ENCODE results near the gene FARP2. TPM values are rescaled to one million over a fixed set of nuclear protein-coding genes. Genes with fewer than 3 reads are reported as not detected.
A peak's percentile ranks its signal among the peaks of the same experiment; 100 is the strongest.
"Not testable (repeated sequence)": the region's sequence is repeated elsewhere in the genome, so short reads cannot be mapped to it uniquely, and the experiment has no call there.

Gene FARP2
- total and polyA plus RNA-seq, 9 donors = 27.2 to 46.1 (median 33.6) TPM

GRCh38 chr2:241359481-241360045 lies 3.5 kb downstream of the FARP2 start:
- Histone ChIP-seq H3K27ac (ENCODE audit: low read length) (no peak overlapping the region), H3K9me3 (replicated peaks; ENCODE audit: control insufficient read depth, low read depth, low read length) (peaks cover 4% of the 10 kb centered on the region), H3K36me3 (ENCODE audit: control insufficient read depth, insufficient read depth, low read length) (peaks cover 10% of the 10 kb centered on the region), H3K4me1 (ENCODE audit: control insufficient read depth, insufficient read depth, low read length) (peaks cover 25% of the 10 kb centered on the region), H3K4me3 (ENCODE audit: low read length) (no peak overlapping the region), H3K27me3 (ENCODE audit: control insufficient read depth, insufficient read depth, low read length) (no peaks in the 10 kb centered on the region)
- 71% methylated on average over 4 of the region's 7 CpGs for WGBS (ENCODE audit: insufficient coverage)
- DNase-seq = no peak

GRCh38 chr2:241363426-241363825 lies 7.3 kb downstream of the FARP2 start:
- H3K9me3 ChIP-seq (replicated peaks; ENCODE audit: control insufficient read depth, low read depth, low read length) = peaks cover 4% of the 10 kb centered on the region
- H3K4me3 ChIP-seq (ENCODE audit: low read length) = no peak overlapping the region
- 88% methylated on average over 6 of the region's 7 CpGs for WGBS (ENCODE audit: insufficient coverage)
- H3K4me1 ChIP-seq (ENCODE audit: control insufficient read depth, insufficient read depth, low read length) = peaks cover 18% of the 10 kb centered on the region
- H3K27ac ChIP-seq (ENCODE audit: low read length) = no peak overlapping the region
- no peaks in the 10 kb centered on the region for H3K27me3 ChIP-seq (ENCODE audit: control insufficient read depth, insufficient read depth, low read length)
- no peak for DNase-seq
- H3K36me3 ChIP-seq (ENCODE audit: control insufficient read depth, insufficient read depth, low read length) = peaks cover 3% of the 10 kb centered on the region

- Histone ChIP-seq H3K9me3 (replicated peaks; ENCODE audit: control insufficient read depth, low read depth, low read length) (peaks cover 4% of the 10 kb centered on the region), H3K4me1 (ENCODE audit: control insufficient read depth, insufficient read depth, low read length) (peaks cover 18% of the 10 kb centered on the region), H3K36me3 (ENCODE audit: control insufficient read depth, insufficient read depth, low read length) (peaks cover 3% of the 10 kb centered on the region), H3K27me3 (ENCODE audit: control insufficient read depth, insufficient read depth, low read length) (no peaks in the 10 kb centered on the region), H3K4me3 (ENCODE audit: low read length) (no peak overlapping the region), H3K27ac (ENCODE audit: low read length) (no peak overlapping the region)
- DNase-seq = peak; percentile 26
- WGBS (ENCODE audit: insufficient coverage) = 100% methylated on average over 1 of the region's 2 CpGs
These were observed 8.7 kb downstream of the FARP2 start for GRCh38 chr2:241364781-241365180.

GRCh38 chr2:241366678-241367077 lies 10.6 kb downstream of the FARP2 start:
- WGBS (ENCODE audit: insufficient coverage) = 100% methylated on average over 1 of the region's 2 CpGs
- no peak for DNase-seq
- peaks cover 4% of the 10 kb centered on the region for H3K9me3 ChIP-seq (replicated peaks; ENCODE audit: control insufficient read depth, low read depth, low read length)

DNA sequence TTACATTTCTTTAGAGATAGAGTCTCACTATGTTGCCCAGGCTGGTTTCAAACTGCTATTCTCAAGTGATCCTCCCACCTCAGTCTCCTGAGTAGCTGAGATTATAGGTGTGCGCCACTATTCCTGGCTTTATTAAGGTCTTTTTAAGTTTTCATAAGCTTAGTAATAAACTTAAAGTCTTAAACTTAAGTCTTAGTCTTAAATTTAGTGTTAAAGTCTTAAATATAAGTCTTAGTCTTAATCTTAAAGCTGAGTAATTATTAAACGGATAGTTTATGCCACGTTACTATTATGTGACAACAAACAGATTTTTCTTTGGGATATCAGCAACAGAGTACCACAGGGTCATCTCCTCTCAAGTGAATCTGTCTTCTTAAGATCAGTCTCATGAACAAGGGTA lies 12.6 kb downstream of the FARP2 start:
- H3K27ac ChIP-seq (ENCODE audit: low read length) = no peak overlapping the region
- no peaks in the 10 kb centered on the region for H3K27me3 ChIP-seq (ENCODE audit: control insufficient read depth, insufficient read depth, low read length)
- no CpG with 5 or more reads among the region's 3 CpGs for WGBS (ENCODE audit: insufficient coverage)
- H3K36me3 ChIP-seq (ENCODE audit: control insufficient read depth, insufficient read depth, low read length) = peaks cover 7% of the 10 kb centered on the region
- H3K4me1 ChIP-seq (ENCODE audit: control insufficient read depth, insufficient read depth, low read length) = peaks cover 16% of the 10 kb centered on the region
- no peak for DNase-seq
- no peak overlapping the region for H3K4me3 ChIP-seq (ENCODE audit: low read length)
- H3K9me3 ChIP-seq (replicated peaks; ENCODE audit: control insufficient read depth, low read depth, low read length) = peaks cover 4% of the 10 kb centered on the region

More at GRCh38 chr2:241366678-241367077, 10.6 kb downstream of the FARP2 start:
- Histone ChIP-seq H3K27me3 (ENCODE audit: control insufficient read depth, insufficient read depth, low read length) (no peaks in the 10 kb centered on the region), H3K36me3 (ENCODE audit: control insufficient read depth, insufficient read depth, low read length) (peaks cover 3% of the 10 kb centered on the region), H3K27ac (ENCODE audit: low read length) (no peak overlapping the region), H3K4me1 (ENCODE audit: control insufficient read depth, insufficient read depth, low read length) (peaks cover 18% of the 10 kb centered on the region), H3K4me3 (ENCODE audit: low read length) (no peak overlapping the region)

- Histone ChIP-seq H3K36me3 (ENCODE audit: control insufficient read depth, insufficient read depth, low read length) (peaks cover 15% of the 10 kb centered on the region), H3K4me3 (ENCODE audit: low read length) (no peak overlapping the region), H3K27me3 (ENCODE audit: control insufficient read depth, insufficient read depth, low read length) (no peaks in the 10 kb centered on the region), H3K4me1 (ENCODE audit: control insufficient read depth, insufficient read depth, low read length) (peaks cover 7% of the 10 kb centered on the region), H3K27ac (ENCODE audit: low read length) (no peak overlapping the region), H3K9me3 (replicated peaks; ENCODE audit: control insufficient read depth, low read depth, low read length) (no peaks in the 10 kb centered on the region)
- WGBS (ENCODE audit: insufficient coverage) = 55% methylated on average over 4 of the region's 11 CpGs
- DNase-seq = peak; percentile 27
These were observed 16.4 kb downstream of the FARP2 start for GRCh38 chr2:241372361-241372992.

GRCh38 chr2:241373446-241373845 lies 17.4 kb downstream of the FARP2 start:
- Histone ChIP-seq H3K27ac (ENCODE audit: low read length) (no peak overlapping the region), H3K27me3 (ENCODE audit: control insufficient read depth, insufficient read depth, low read length) (no peaks in the 10 kb centered on the region), H3K36me3 (ENCODE audit: control insufficient read depth, insufficient read depth, low read length) (peaks cover 15% of the 10 kb centered on the region), H3K9me3 (replicated peaks; ENCODE audit: control insufficient read depth, low read depth, low read length) (no peaks in the 10 kb centered on the region), H3K4me3 (ENCODE audit: low read length) (no peak overlapping the region), H3K4me1 (ENCODE audit: control insufficient read depth, insufficient read depth, low read length) (peaks cover 7% of the 10 kb centered on the region)
- WGBS (ENCODE audit: insufficient coverage) = 100% methylated on average over 1 of the region's 3 CpGs
- DNase-seq = no peak

- not testable (repeated sequence) for H3K27ac ChIP-seq (ENCODE audit: low read length); H3K4me3 ChIP-seq (ENCODE audit: low read length); H3K4me1 ChIP-seq (ENCODE audit: control insufficient read depth, insufficient read depth, low read length); DNase-seq; H3K27me3 ChIP-seq (ENCODE audit: control insufficient read depth, insufficient read depth, low read length); H3K9me3 ChIP-seq (replicated peaks; ENCODE audit: control insufficient read depth, low read depth, low read length)
- WGBS (ENCODE audit: insufficient coverage) = 80% methylated on average over 1 of the region's 6 CpGs
- H3K36me3 ChIP-seq (ENCODE audit: control insufficient read depth, insufficient read depth, low read length) = peaks cover 15% of the 10 kb centered on the region
These were observed 17.8 kb downstream of the FARP2 start for GRCh38 chr2:241373906-241374305.

DNA sequence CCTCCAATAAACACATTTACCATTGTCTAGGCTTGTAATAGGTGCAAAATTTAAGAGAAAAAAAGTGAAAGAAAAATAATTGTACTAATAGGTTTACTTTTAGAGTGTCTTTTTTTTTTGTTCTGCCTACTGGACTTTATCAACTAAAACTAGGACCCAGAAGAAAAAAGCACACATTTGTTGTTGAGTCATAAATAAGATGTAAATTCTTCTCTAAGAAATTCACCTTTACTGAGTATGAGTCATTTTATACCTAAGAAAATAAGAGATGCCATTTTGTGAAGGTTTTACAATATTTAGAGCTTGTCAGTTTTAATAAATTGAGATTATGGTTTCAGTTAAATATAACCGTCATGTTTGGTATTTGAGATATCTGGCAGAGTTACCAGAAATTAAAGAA lies 19.2 kb downstream of the FARP2 start:
- no peak for DNase-seq
- no CpG with 5 or more reads among the region's 1 CpG for WGBS (ENCODE audit: insufficient coverage)
- Histone ChIP-seq H3K27ac (ENCODE audit: low read length) (no peak overlapping the region), H3K36me3 (ENCODE audit: control insufficient read depth, insufficient read depth, low read length) (peaks cover 15% of the 10 kb centered on the region), H3K4me3 (ENCODE audit: low read length) (no peak overlapping the region), H3K9me3 (replicated peaks; ENCODE audit: control insufficient read depth, low read depth, low read length) (no peaks in the 10 kb centered on the region), H3K4me1 (ENCODE audit: control insufficient read depth, insufficient read depth, low read length) (peaks cover 17% of the 10 kb centered on the region), H3K27me3 (ENCODE audit: control insufficient read depth, insufficient read depth, low read length) (no peaks in the 10 kb centered on the region)

DNA sequence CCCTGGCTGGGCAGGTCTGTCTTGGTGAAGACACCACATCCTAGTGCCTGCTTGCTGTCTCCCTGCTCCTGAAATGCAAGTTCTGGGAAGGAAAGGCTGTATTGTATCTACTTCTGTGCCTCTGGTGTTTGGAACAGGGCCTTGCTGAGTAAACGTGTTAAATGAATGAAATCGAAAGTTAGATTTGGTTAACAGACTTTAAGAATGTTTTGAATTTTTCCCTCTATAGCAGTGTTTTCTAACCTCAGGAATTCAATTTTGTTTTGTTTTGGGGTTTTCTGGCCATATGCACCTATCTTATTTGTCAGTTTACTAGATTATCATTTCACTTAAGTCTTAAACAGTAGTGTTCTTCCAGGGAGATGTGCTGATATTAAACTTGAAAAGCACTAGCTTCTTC lies 20.7 kb downstream of the FARP2 start:
- Histone ChIP-seq H3K9me3 (replicated peaks; ENCODE audit: control insufficient read depth, low read depth, low read length) (no peaks in the 10 kb centered on the region), H3K27me3 (ENCODE audit: control insufficient read depth, insufficient read depth, low read length) (no peaks in the 10 kb centered on the region), H3K4me1 (ENCODE audit: control insufficient read depth, insufficient read depth, low read length) (peaks cover 22% of the 10 kb centered on the region), H3K27ac (ENCODE audit: low read length) (no peak overlapping the region), H3K4me3 (ENCODE audit: low read length) (no peak overlapping the region), H3K36me3 (ENCODE audit: control insufficient read depth, insufficient read depth, low read length) (peaks cover 15% of the 10 kb centered on the region)
- no peak for DNase-seq
- WGBS (ENCODE audit: insufficient coverage) = no CpG with 5 or more reads among the region's 2 CpGs
